NCI-H2029 (cell line): ENCODE measurements around the gene GOLGA3.
A peak's percentile ranks its signal among the peaks of the same experiment; 100 is the strongest.
"Not testable (repeated sequence)": the region's sequence is repeated elsewhere in the genome, so short reads cannot be mapped to it uniquely, and the experiment has no call there.

ENCODE experiments used
- DNase-seq: peaks from one replicate; lab custom pipeline; 2025; lab: John Stamatoyannopoulos, UW

Gene GOLGA3

DNA sequence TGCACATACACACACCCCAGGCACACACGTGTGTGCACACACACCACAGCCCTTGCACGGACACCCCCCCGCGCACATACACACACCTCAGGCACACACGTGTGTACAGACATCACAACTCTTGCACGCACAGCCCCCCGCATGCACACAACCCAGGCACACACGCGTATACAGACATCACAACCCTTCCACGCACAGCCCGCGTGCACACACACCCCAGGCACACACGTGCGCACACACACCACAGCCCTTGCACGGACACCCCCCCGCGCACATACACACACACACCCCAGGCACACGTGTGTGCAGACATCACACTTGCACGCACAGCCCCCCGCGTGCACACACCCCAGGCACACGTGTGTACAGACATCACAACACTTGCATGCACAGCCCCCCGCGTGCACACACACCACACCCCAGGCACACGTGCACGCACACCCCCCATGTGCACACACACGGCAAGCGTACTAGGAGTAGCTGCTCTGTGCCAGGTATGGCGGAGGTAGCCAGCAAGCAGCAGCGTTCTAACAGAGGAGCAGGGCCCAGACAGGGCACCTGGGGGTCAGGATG is 48.8 kb downstream of the GOLGA3 start:
- no peak for DNase-seq

DNA sequence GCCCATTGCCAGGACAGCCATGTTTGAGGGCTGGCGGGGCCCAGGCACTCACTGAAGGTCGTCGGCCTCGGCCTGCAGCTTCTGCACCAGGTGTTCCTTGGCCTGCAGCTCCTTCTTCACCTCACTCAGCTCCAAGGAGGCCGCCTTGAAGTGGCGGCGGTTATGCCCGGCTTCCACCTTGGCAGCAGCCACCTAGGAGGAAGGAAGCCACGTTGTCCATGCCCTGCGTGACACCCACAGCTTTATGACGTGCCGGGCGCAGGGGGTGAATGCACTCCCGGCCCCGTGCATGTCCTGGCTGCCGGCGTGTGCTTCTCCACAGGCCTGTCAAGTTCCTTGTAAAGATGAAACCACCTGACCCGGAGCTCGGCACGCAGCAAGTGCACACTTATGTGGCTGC is 51.1 kb downstream of the GOLGA3 start:
- DNase-seq = no peak

GRCh38 chr12:132776816-132777568 is 51.7 kb downstream of the GOLGA3 start:
- DNase-seq = no peak

DNA sequence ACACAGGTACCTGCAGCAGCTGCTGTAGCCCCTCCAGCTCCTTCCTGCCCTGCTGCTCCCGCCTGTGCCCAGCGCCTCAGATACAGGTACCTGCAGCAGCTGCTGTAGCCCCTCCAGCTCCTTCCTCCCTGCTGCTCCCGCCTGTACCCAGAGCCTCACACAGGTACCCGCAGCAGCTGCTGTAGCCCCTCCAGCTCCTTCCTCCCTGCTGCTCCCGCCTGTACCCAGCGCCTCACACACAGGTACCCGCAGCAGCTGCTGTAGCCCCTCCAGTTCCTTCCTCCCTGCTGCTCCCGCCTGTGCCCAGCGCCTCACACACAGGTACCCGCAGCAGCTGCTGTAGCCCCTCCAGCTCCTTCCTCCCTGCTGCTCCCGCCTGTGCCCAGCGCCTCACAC is 52.4 kb downstream of the GOLGA3 start:
- not testable (repeated sequence) for DNase-seq

GRCh38 chr12:132775502-132776229 is 53.0 kb downstream of the GOLGA3 start:
- no peak for DNase-seq

DNA sequence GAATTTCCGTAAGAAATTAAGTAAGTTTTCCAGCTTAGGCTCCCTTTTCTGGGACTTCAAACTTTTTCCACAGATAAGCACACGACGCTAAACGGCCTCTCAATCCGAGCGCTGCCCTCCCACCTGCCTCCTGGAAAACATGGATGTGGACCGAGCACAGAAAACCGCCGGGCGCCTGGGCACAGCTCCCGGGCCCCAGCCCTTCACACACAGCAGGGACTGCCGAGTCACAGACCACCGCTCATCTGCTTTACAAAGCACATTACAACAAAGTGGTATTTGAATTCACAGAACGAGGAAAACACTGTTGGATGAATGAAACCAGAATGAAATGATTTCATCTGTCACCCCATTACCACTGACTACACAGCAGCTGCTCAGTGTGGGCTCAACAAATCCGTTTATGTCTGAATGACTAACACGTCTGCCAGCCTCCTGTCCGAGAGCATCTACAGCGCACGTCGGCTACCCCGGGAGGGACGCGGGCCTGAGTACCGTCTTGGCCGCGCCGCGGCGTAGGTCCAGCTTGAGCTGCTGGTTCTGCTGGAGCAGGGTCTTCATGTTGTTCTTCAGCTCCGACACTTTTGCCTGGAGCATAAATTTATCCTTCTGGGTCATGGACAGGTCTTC is 53.9 kb downstream of the GOLGA3 start:
- no peak for DNase-seq

DNA sequence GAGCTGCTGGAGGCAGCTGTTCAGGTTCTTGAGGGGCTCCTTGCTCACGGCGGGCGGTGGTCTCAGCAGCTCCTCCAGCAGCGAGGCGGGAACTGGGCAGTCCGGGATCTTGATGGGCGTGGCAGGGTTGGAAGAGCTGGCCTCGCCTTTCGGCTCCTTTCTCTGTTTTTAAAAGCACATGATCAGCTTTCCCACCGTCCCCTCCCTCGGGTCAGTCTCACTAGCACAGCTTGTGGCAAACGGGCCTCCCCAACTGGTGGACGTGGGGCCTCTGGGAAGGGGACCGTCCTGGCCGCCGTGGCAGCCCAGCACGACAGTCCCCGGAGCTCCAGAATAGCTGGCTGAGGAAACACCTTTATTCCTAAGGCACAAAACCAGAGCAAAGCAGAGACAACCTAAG is 54.5 kb downstream of the GOLGA3 start:
- DNase-seq = no peak

- no peak for DNase-seq
Measured at GRCh38 chr12:132773077-132773955, 55.4 kb downstream of the GOLGA3 start.

DNA sequence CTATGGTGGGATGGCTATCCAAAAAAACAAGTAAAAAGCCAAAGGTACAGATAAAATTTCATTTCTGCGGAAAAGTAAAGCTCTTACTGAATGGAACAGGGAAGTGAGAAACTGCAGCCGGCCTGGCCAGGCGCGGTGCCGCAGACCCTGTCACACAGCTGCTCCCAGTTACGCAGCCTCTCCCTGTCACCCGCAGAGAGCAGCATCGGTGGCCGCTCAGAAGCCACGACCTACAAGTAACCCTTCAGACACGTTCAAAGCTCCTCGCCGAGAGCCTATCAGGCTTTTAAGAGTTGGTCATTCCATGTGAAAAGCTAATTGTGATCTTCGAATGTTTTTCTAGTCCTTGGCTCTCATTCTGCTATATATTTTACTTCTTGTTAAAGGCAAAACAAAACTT is 56.1 kb downstream of the GOLGA3 start:
- no peak for DNase-seq

- no peak for DNase-seq
Measured at GRCh38 chr12:132771126-132771838, 57.4 kb downstream of the GOLGA3 start.

DNA sequence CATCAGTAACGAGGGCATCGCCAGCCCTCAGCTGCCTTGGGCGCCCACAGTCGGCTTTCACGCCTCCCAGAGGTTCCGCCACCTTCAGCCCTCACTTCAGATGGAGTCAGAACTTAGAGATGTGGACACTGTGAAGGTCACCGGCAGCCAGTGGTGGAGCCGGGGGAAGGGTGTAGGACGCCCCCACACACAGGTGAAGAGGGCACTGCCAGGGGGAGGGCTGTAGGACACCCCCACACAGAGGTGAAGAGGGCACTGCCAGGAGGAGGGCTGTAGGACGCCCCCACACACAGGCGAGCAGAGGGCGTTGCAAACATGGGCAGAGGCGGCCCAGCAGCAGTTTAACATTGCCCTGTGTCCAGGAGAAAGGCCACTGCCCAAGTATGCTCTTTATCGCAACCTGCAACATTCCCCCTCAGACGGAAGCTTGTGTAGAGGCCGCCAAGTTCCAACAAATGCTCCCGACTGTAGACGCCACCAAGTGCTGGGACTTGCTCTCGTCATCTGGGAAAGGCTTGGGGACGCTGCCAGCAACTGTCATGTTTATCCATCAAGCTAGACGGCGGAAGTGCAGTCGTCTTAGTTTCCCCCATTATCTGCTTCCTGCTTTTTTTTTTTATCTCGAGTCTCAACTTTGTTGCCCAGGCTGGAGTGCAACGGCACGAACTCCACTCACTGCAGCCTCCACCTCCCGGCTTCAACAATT is 62.1 kb downstream of the GOLGA3 start:
- peak; percentile 85 for DNase-seq

- no peak for DNase-seq
Measured at GRCh38 chr12:132765361-132765760, 63.3 kb downstream of the GOLGA3 start.

GRCh38 chr12:132764231-132764630 is 64.4 kb downstream of the GOLGA3 start:
- DNase-seq = no peak

DNA sequence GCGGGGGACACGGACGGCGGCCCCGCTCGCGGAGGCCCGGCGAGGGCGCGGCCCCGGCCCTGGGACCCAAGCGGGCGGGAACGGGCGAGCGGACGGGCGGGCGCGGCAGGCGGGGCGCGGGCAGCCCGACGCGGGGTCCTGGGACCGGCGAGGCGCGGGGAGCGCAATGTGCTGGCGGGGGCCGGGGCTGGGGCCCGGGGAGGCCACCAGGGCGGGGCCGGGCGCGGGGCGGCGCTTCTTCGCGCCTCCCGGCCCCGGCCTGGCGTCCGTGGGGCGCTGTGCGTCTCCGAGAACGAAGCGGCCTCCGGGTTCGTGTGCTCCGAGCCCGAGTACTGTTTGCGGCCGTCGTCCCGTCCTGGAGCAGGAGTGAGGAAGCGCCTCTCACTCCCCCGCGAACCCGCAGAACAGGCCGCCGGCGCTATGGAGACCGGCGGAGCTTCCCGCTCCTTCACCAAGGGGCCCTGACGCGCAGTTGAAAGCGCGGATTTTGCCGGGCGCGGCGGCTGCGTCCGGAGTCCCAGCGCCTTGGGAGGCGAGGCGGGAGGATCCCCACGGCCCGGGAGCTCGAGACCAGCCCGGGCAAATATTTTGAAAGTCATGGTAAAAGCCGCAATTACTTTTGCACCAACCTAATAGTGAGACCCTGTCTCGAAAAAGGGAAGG is 66.6 kb downstream of the GOLGA3 start:
- peak; percentile 83 for DNase-seq

- DNase-seq = no peak
Measured at GRCh38 chr12:132761032-132761920, 67.4 kb downstream of the GOLGA3 start, which contains the start of gene ANKLE2. Gene ANKLE2, minus strand, starts transcription at chr12:132761832. Its CDS starts 34 bp downstream, at chr12:132761798.

- DNase-seq = no peak
Measured at GRCh38 chr12:132759359-132759758, 69.3 kb downstream of the GOLGA3 start.

GRCh38 chr12:132758825-132759224 is 69.8 kb downstream of the GOLGA3 start:
- DNase-seq = not testable (repeated sequence)

GRCh38 chr12:132754160-132754932 is 74.3 kb downstream of the GOLGA3 start:
- no peak for DNase-seq
